ENCODE data around the gene CLK3. TPM values are rescaled to one million over a fixed set of nuclear protein-coding genes. Genes with fewer than 3 reads are reported as not detected.

CLK3 gene
- polyA plus RNA-seq, 1 experiment = 58.3 TPM

DNA sequence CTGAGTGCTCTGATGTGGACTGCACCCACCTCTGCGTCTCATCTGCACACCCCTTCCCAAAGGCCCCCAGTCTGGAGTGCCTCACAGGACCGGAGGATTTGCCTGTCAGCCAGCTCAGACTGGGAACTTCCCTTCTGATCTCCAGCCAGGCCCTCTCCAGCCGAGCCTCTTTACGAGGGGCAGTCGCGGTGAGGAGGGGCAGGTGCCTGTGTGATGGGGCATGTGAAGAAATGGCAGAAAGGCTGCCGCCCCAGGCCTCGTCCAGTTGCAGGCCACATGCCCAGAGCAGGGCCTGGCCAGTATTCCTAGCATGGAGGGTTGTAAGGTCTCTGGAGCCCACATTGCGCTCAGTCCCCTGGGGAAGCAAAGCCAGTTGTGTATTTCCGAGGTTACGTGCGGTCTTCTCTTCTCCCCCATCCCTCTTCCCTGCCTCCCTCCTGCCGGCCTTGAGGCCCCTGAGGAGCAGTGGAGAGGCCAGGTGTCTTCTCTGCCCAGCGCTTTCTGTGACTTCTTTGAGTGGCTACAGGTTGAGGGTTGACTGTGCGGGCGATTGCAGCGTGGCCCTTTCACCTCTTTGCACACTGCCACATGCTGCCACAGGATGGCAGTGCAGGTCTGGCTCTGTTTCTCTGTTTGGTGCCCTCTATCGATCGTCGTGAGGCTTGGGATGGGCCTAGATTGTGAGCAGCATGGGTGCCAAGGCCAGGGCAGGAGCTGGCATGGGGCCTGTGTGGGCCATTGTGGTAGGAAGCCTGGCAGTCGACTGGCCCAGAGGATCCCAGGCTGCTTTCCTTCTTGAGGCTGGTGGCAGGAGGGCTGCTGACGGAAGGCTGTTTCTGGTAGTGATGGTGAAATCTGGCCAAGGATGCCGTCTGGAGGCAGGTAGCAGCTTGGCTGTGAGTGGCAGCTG, 5.3 kb downstream of the CLK3 start:
- TF ChIP-seq, protein P1, sequence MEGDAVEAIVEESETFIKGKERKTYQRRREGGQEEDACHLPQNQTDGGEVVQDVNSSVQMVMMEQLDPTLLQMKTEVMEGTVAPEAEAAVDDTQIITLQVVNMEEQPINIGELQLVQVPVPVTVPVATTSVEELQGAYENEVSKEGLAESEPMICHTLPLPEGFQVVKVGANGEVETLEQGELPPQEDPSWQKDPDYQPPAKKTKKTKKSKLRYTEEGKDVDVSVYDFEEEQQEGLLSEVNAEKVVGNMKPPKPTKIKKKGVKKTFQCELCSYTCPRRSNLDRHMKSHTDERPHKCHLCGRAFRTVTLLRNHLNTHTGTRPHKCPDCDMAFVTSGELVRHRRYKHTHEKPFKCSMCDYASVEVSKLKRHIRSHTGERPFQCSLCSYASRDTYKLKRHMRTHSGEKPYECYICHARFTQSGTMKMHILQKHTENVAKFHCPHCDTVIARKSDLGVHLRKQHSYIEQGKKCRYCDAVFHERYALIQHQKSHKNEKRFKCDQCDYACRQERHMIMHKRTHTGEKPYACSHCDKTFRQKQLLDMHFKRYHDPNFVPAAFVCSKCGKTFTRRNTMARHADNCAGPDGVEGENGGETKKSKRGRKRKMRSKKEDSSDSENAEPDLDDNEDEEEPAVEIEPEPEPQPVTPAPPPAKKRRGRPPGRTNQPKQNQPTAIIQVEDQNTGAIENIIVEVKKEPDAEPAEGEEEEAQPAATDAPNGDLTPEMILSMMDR (IDR thresholded peaks at IDR 0.05; ENCODE audit: insufficient read depth, low read depth, low read length) = peak; percentile 97
- no peak for DNase-seq (ENCODE audit: low read depth)
- ChIA-PET CTCF (interaction anchor here (0.6 to 22.3 kb wide), 7 partner anchors 13 to 249 kb away, joined by 3 to 563 read pairs (median 5); partner anchors contain the start of gene CSK), POLR2A (no interaction called here)
- H3K4me3 ChIP-seq (ENCODE audit: low read depth, low read length) = no peak overlapping the region
- H3K27me3 ChIP-seq (ENCODE audit: control insufficient read depth, insufficient read depth, low read length) = no peaks in the 10 kb centered on the region
- peaks cover 60% of the 10 kb centered on the region for H3K36me3 ChIP-seq (ENCODE audit: control insufficient read depth, insufficient read depth, low read length)

DNA sequence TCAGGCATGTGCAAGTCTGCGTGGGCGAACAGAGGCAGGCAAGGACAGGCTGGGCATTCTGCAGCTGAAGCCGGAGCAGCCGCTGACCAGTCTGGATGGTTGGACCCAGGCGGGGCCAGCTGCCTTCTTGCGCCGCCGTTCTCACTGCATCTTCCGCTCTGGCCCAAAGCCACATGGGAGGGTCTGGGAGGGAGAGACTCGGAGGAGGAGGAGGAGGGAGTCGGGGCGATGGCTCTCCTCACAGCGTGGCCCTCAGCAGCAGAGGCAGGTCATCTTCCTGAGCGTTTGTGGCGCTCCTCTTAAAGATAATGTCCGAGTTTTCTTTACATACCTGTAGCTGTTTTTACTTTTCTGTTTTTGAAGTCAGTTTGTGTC, 5.9 kb downstream of the CLK3 start:
- no peak for DNase-seq (ENCODE audit: low read depth)
- no peaks in the 10 kb centered on the region for H3K27me3 ChIP-seq (ENCODE audit: control insufficient read depth, insufficient read depth, low read length)
- POLR2A ChIA-PET = no interaction called here
- TF ChIP-seq, protein P1 (IDR thresholded peaks at IDR 0.05; ENCODE audit: insufficient read depth, low read depth, low read length) = no peak
- peaks cover 66% of the 10 kb centered on the region for H3K36me3 ChIP-seq (ENCODE audit: control insufficient read depth, insufficient read depth, low read length)
- H3K4me3 ChIP-seq (ENCODE audit: low read depth, low read length) = no peak overlapping the region
- CTCF ChIA-PET = interaction anchor here (0.6 to 22.3 kb wide), 7 partner anchors 12 to 250 kb away, joined by 3 to 563 read pairs (median 5); partner anchors contain the start of gene CSK

DNA sequence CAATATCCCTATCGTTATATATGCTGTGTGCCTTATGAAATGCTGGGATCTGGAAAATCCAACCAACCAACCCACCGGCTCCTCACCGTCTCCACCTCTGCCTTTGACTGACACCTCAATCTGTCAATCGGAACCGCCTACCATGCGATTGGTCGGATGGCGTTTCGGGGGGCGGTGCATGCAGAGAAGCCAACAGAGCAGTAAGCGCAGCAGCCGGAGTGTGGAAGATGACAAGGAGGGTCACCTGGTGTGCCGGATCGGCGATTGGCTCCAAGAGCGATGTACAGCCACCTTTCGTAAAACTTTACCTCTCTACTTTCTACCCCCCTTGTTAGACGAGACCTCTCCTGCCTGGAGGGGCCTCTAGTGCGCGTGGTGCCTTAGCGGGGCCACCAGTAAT, 6.3 kb downstream of the CLK3 start:
- POLR2A ChIA-PET = no interaction called here
- Histone ChIP-seq H3K27me3 (ENCODE audit: control insufficient read depth, insufficient read depth, low read length) (no peaks in the 10 kb centered on the region), H3K4me3 (ENCODE audit: low read depth, low read length) (no peak overlapping the region), H3K36me3 (ENCODE audit: control insufficient read depth, insufficient read depth, low read length) (peaks cover 70% of the 10 kb centered on the region)
- CTCF ChIA-PET = interaction anchor here (0.6 to 22.3 kb wide), 6 partner anchors 12 to 249 kb away, joined by 3 to 563 read pairs (median 5); partner anchors contain the start of gene CSK
- TF ChIP-seq, protein P1 (IDR thresholded peaks at IDR 0.05; ENCODE audit: insufficient read depth, low read depth, low read length) = no peak
- DNase-seq (ENCODE audit: low read depth) = no peak

DNA sequence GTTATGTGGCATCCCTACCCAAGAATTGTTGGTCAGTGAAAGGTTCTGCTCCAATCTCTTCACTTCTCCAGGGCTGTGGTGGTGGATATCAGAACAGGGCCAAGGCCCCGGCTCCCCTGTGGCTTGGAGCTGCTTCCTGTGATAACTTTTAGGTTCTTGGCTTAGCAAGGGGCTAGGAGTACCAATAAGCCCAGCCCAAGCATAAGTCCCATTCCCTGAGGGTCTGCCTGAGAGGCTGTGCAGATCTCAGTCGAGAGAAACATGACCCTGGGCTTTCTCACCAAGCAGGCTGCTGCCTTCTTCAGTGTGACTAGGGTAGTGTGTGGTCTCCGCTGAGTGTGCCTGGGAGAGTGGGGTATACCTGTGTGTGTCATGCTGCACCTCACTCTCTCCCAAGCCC, 7.1 kb downstream of the CLK3 start:
- H3K4me3 ChIP-seq (ENCODE audit: low read depth, low read length) = no peak overlapping the region
- H3K36me3 ChIP-seq (ENCODE audit: control insufficient read depth, insufficient read depth, low read length) = peaks cover 78% of the 10 kb centered on the region
- ChIA-PET CTCF (interaction anchor here (13.7 to 22.3 kb wide), 2 partner anchors 11 to 147 kb away, joined by 135 to 563 read pairs; partner anchors contain the start of gene CSK), POLR2A (no interaction called here)
- DNase-seq (ENCODE audit: low read depth) = no peak
- H3K27me3 ChIP-seq (ENCODE audit: control insufficient read depth, insufficient read depth, low read length) = no peaks in the 10 kb centered on the region
- TF ChIP-seq, protein P1 (IDR thresholded peaks at IDR 0.05; ENCODE audit: insufficient read depth, low read depth, low read length) = no peak

DNA sequence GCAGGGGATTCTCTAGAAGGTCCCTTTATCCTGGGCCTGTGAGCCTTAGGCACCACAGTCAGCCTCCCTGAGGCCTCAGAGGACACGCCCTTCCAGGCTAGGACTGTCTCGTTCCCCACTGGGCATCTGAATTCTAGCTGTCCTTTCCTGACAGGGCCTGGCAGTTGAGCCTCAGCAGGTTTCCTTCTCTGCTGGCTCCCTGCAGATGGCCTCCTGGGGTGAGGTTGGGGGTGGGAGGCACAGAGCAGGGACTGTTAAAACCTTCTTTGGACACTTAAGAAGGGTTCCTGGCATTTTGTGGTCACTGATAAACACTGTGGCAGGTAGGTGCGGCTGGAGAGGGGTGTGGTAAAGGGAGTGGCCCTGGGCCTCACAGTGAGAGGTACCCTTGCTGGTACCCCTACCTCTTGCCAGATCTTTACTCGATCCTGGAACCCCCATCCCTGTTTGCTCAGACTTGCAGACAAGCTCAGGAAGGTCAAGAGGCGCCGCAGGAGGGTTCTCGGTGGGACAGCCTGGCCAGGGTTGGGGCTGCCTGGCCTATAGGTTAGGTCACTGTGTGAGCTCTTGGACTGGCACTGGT, 8.5 kb downstream of the CLK3 start:
- peaks cover 84% of the 10 kb centered on the region for H3K36me3 ChIP-seq (ENCODE audit: control insufficient read depth, insufficient read depth, low read length)
- H3K27me3 ChIP-seq (ENCODE audit: control insufficient read depth, insufficient read depth, low read length) = no peaks in the 10 kb centered on the region
- ChIA-PET POLR2A (no interaction called here), CTCF (interaction anchor here (1.5 to 22.3 kb wide), 3 partner anchors 8 to 145 kb away, joined by 5 to 563 read pairs (median 135); partner anchors contain the start of genes CLK3 and CSK)
- DNase-seq (ENCODE audit: low read depth) = no peak
- TF ChIP-seq, protein P1 (IDR thresholded peaks at IDR 0.05; ENCODE audit: insufficient read depth, low read depth, low read length) = no peak
- H3K4me3 ChIP-seq (ENCODE audit: low read depth, low read length) = no peak overlapping the region

Data from BJ (cell line).